Neural progenitor cell (in vitro differentiated cells): ENCODE measurements around the gene EPHB1. TPM values are rescaled to one million over a fixed set of nuclear protein-coding genes. Genes with fewer than 3 reads are reported as not detected.

Source experiments
- DNase-seq: peaks from one replicate; pipeline ENCODE4 v3.0.0-alpha.2; 2016; ENCODE audit warnings: low spot score
- H2AFZ ChIP-seq: fragments of 200-600 bp; sonication (generic); replicated peaks from 2 replicates; pipeline ENCODE4 v1.6.1; 2016; ENCODE audit warnings: antibody characterized with exemption
- H3F3A ChIP-seq: fragments of 200-600 bp; sonication (generic); 2 replicates; pipeline ENCODE4 v1.6.1; 2016; ENCODE audit warnings: antibody characterized with exemption, low read depth
- H3K27ac ChIP-seq: fragments of 200-600 bp; sonication (generic); 2 replicates; pipeline ENCODE4 v1.5.1; 2016; ENCODE audit warnings: mild to moderate bottlenecking
- H3K27me3 ChIP-seq: fragments of 200-600 bp; sonication (generic); 2 replicates; pipeline ENCODE4 v1.6.1; 2016; ENCODE audit warnings: mild to moderate bottlenecking, moderate library complexity
- H3K36me3 ChIP-seq: fragments of 200-600 bp; sonication (generic); 2 replicates; pipeline ENCODE4 v1.5.1; 2016
- H3K4me1 ChIP-seq: fragments of 200-600 bp; sonication (generic); 2 replicates; pipeline ENCODE4 v1.6.1; 2016; ENCODE audit warnings: mixed run types
- H3K4me2 ChIP-seq: fragments of 200-600 bp; sonication (generic); 2 replicates; pipeline ENCODE4 v1.6.1; 2016
- H3K4me3 ChIP-seq: fragments of 200-600 bp; sonication (generic); 2 replicates; pipeline ENCODE4 v1.5.1; 2016
- H3K79me2 ChIP-seq: fragments of 200-600 bp; sonication (generic); 2 replicates; pipeline ENCODE4 v1.6.1; 2016; ENCODE audit warnings: low read depth
- H3K9ac ChIP-seq: fragments of 200-600 bp; sonication (generic); 2 replicates; pipeline ENCODE4 v1.6.1; 2016
- H3K9me3 ChIP-seq: fragments of 200-600 bp; sonication (generic); 2 replicates; pipeline ENCODE4 v1.5.1; 2016; ENCODE audit warnings: low read depth
- H4K20me1 ChIP-seq: fragments of 200-600 bp; sonication (generic); 2 replicates; pipeline ENCODE4 v1.6.1; 2016; ENCODE audit warnings: low read depth
- H3K27ac Mint-ChIP-seq: 3 replicates; pipeline ENCODE4 v1.8.0; 2021; ENCODE audit warnings: mixed read lengths
- H3K27me3 Mint-ChIP-seq: 2 replicates; pipeline ENCODE4 v1.8.0; 2022; ENCODE audit warnings: low read depth, mild to moderate bottlenecking, inconsistent platforms, moderate library complexity, mixed read lengths; ENCODE audit not compliant: insufficient read depth
- H3K36me3 Mint-ChIP-seq: 3 replicates; pipeline ENCODE4 v1.8.0; 2021; ENCODE audit warnings: mixed read lengths
- H3K4me1 Mint-ChIP-seq: 3 replicates; pipeline ENCODE4 v1.8.0; 2021; ENCODE audit warnings: mixed read lengths
- H3K4me3 Mint-ChIP-seq: 3 replicates; pipeline ENCODE4 v1.8.0; 2021; ENCODE audit warnings: mild to moderate bottlenecking, moderate library complexity, mixed read lengths
- H3K9me3 Mint-ChIP-seq: 3 replicates; pipeline ENCODE4 v1.8.0; 2020; ENCODE audit warnings: mixed read lengths
- CTCF ChIP-seq: fragments of 200-600 bp; sonication (generic); IDR thresholded peaks from 2 replicates; pipeline ENCODE4 v1.5.1; 2017; ENCODE audit warnings: antibody characterized with exemption, mild to moderate bottlenecking
- EZH2 ChIP-seq: fragments of 200-600 bp; sonication (generic); IDR thresholded peaks from 2 replicates; pipeline ENCODE4 v1.6.1; 2017; ENCODE audit warnings: antibody characterized with exemption, mild to moderate bottlenecking, moderate library complexity
- EZH2phosphoT487 ChIP-seq: fragments of 200-600 bp; sonication (generic); IDR thresholded peaks from 2 replicates; pipeline ENCODE4 v1.6.1; 2017; ENCODE audit warnings: antibody characterized with exemption
- total RNA-seq: library from RNA; depleted of rRNA; stranded (reverse); fragments of >200 nt; gene quantifications from 2 replicates; pipeline ENCODE4 v1.2.3, GENCODE V29; 2015; ENCODE audit warnings: low replicate concordance

The EPHB1 gene
- total RNA-seq, 1 donor from 2014 or later, result 9.1 TPM

- no peaks in the 10 kb centered on the region for H3K36me3 ChIP-seq
- H3K27ac ChIP-seq, result no peak overlapping the region
- Mint-ChIP-seq H3K27ac (no peak overlapping the region), H3K4me3 (no peak overlapping the region), H3K9me3 (no peaks in the 10 kb centered on the region), H3K4me1 (peaks cover 3% of the 10 kb centered on the region), H3K36me3 (peaks cover 3% of the 10 kb centered on the region), H3K27me3 (peaks cover 4% of the 10 kb centered on the region)
- H4K20me1 ChIP-seq, result no peaks in the 10 kb centered on the region
- no peaks in the 10 kb centered on the region for H3K9me3 ChIP-seq
- H3K4me3 ChIP-seq, result no peak overlapping the region
- no peaks in the 10 kb centered on the region for H3K79me2 ChIP-seq
- TF ChIP-seq CTCF (no peak), EZH2phosphoT487 (no peak), EZH2 (no peak)
- H3K4me2 ChIP-seq, result no peak overlapping the region
- DNase-seq, result no peak
- no peaks in the 10 kb centered on the region for H3K27me3 ChIP-seq
- no peak overlapping the region for H3K9ac ChIP-seq
- no peak overlapping the region for H2AFZ ChIP-seq
- no peaks in the 10 kb centered on the region for H3F3A ChIP-seq
- peaks cover 7% of the 10 kb centered on the region for H3K4me1 ChIP-seq
These were observed 397.9 kb downstream of the EPHB1 start for GRCh38 chr3:135192929-135193328.

GRCh38 chr3:135197246-135197645 lies 402.2 kb downstream of the EPHB1 start:
- Histone ChIP-seq H3K27me3 (no peaks in the 10 kb centered on the region), H3K27ac (no peak overlapping the region), H3K4me1 (no peaks in the 10 kb centered on the region), H3K4me3 (no peak overlapping the region), H3K9ac (no peak overlapping the region), H2AFZ (no peak overlapping the region), H3K9me3 (no peaks in the 10 kb centered on the region), H3K79me2 (no peaks in the 10 kb centered on the region), H4K20me1 (no peaks in the 10 kb centered on the region), H3F3A (no peaks in the 10 kb centered on the region), H3K4me2 (no peak overlapping the region), H3K36me3 (no peaks in the 10 kb centered on the region)
- Mint-ChIP-seq H3K27me3 (peaks cover 4% of the 10 kb centered on the region), H3K36me3 (peaks cover 7% of the 10 kb centered on the region), H3K9me3 (no peaks in the 10 kb centered on the region), H3K27ac (no peak overlapping the region), H3K4me1 (no peaks in the 10 kb centered on the region), H3K4me3 (no peak overlapping the region)
- TF ChIP-seq CTCF (no peak), EZH2 (no peak), EZH2phosphoT487 (no peak)
- DNase-seq, result no peak

GRCh38 chr3:135197856-135198255 lies 402.8 kb downstream of the EPHB1 start:
- no peaks in the 10 kb centered on the region for H3K36me3 ChIP-seq
- H3K27me3 ChIP-seq, result no peaks in the 10 kb centered on the region
- H3K9me3 ChIP-seq, result no peaks in the 10 kb centered on the region
- Mint-ChIP-seq H3K27me3 (peaks cover 4% of the 10 kb centered on the region), H3K4me1 (no peaks in the 10 kb centered on the region), H3K27ac (no peak overlapping the region), H3K4me3 (no peak overlapping the region), H3K36me3 (peaks cover 6% of the 10 kb centered on the region), H3K9me3 (no peaks in the 10 kb centered on the region)
- no peak overlapping the region for H3K27ac ChIP-seq
- no peaks in the 10 kb centered on the region for H3K4me1 ChIP-seq
- no peaks in the 10 kb centered on the region for H3K79me2 ChIP-seq
- no peak overlapping the region for H3K4me3 ChIP-seq
- H3F3A ChIP-seq, result no peaks in the 10 kb centered on the region
- H4K20me1 ChIP-seq, result no peaks in the 10 kb centered on the region
- DNase-seq, result no peak
- no peak overlapping the region for H3K9ac ChIP-seq
- TF ChIP-seq CTCF, result no peak
- TF ChIP-seq EZH2, result no peak
- no peak for TF ChIP-seq EZH2phosphoT487
- no peak overlapping the region for H2AFZ ChIP-seq
- no peak overlapping the region for H3K4me2 ChIP-seq
